Activated CD4-positive, CD25-positive, alpha-beta regulatory T cell treated with anti-CD3 and anti-CD28 coated beads, Interleukin-2, amount 50 U/mL, for 24 hours (primary cell): Measurements from ENCODE around the gene LCORL.
"Not testable (repeated sequence)": the region's sequence is repeated elsewhere in the genome, so short reads cannot be mapped to it uniquely, and the experiment has no call there.

Experiments
- ATAC-seq, 2 donors: fragments of 150-1000 bp; cut with Tn5 transposase; one replicate each; pipeline ENCODE4 v1.10.0; 2021; ENCODE audit warnings: mild to moderate bottlenecking in 1 of 2, moderate library complexity in 1 of 2

The LCORL gene

DNA sequence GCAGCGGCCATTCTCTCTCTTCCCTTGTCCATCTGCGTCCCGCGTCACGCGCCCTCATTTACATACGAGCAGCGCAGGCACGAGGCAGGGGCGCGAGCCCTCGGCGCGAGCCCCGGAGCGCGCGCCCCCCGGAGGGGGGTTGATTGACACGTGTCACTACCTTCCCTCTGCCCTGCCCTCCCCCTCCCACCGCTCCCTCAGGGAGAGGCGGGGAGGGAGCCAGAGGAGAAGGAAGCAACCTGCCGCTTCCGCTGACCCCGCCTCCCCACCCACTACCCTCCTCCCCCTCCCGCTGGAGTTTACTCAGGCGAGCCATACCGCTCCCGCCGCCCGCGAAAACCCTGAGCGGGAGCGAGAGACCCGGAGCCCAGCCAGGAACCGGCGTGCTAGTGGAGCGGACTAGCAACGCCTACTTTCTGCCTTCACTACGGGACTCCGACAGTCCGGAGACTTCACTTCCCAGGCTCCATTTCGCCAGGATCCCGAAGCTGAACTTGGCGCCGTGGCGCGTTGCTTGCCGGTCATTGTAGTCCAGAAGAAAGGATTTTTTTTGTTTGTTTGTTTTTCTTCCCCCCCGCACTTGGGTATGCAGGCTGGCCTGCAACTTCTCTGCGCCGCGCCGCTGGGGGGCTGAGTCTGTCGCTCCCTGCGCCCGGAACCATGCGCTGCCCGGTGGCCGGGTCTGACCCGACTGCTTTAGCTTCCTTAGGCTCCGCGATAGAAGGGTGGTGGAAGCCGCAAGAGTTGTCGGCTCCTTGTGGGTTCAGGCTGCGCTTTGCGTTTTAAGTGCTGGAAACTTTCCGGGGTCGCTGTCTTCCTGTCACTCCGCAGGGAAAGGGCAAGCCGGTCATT, at the start of gene LCORL:
TSS of gene LCORL (minus strand) at position 36 of the 852 bp plus-strand sequence. CDS start at position 32, 4 bp downstream.
- peak; percentile 85 to 87 for ATAC-seq

DNA sequence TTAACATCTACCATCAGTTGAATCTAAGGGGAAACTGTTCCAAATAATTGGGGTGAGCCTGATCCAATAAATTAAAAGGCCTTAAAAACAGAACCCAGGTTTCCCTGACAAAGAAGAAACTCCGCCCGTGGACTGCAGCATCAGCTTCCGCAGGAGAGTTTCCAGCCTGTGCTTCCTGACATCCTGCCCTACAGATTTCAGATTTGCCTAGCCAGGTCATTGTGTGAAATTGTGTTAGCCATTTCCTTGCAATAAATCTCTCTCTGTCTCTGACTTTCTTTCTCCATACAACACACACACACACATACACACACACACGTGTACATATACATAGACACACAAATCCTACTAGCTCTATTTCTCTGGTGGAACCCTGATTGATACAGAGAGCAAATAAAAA, 48.3 kb upstream of the LCORL start:
- ATAC-seq = no peak

DNA sequence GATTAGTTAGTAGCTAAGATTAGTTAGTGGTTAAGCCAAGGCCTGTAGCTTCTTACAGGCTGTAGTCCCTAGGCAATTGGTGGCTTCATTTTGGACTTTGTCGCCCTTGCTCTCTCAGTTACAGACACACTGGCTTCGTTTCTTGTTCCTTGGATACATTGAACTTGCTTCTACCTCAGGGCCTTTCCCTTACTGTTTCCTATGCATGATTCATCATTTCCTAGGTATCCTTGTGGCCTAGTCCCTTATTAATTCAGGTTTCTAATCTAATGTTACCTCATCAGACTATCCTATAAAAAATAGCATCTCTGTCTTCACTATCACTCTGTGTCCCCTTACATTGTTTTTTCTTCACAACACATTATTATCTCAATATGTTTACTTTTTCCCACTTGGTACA, 45.5 kb upstream of the LCORL start:
- no peak for ATAC-seq

DNA sequence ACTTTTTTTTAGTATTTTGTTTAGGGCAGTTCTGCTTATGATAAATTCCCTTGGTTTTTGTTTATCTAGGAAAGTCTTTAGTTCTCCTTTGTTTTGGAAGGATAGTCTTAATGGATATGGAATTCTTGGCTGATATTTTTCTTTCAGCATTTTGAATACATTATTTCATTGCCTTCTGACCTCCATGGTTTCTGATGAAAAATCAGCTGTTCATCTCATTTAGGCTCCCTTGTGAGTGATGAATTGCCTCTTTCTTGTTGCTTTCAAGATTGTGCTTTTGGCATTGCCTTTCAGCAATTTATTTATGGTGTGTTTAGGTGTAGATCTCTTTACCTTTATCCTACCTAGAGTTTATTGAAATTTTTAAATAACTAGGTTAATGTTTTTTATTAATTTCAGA, 41.5 kb upstream of the LCORL start:
- no peak for ATAC-seq

DNA sequence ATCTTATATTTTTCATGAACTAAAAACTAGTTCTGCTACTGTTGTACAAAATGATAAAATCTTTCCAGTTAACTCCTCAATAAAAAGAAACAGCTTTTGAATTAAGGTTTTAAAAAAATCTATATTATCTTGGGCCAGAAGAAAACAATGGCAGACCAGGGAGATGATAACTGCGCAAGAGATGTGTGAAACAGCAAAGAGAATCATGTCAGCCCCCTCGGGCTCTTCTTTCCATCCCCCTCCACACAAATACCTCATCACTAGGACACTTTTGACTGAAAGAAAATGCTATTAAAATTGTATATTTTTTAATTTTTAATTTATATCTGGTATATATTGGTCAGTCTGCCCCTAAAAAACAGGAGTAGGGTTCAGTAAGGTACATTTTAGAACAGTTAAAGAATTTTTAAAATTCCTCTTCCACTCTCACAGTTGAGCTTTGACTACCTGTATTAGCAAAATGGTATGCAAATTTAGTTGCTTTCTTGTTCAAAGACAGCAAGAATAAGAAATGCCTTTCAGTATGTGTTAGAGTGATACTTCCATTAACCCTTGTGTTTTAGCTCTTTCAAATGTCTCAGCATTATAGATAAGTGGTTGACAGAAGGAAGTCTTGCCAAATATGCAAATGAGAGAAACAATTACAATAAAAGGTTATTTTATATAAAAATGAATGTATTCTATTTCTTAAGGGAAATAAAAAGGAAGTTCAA, 36.4 kb upstream of the LCORL start:
- peak in 1 of 2 donors; percentile 49 for ATAC-seq

DNA sequence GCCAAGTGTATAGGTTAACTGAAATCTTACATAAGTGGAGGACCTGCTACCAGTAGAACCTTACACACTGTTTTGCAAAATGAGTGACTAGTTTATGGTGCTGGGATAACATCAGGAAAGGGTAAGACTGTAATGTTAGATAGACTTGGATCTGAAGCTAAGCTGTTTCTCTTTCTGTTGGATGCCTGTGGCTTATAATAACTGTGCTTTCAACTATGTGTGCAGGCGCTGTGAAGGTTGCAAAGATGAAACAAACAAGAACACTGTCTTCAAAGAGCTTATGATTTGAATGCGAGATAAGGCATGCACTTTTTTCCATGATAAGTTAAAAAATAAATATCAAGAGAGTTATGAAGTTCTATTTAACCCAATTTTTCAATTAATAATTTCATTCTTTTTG, 34.5 kb upstream of the LCORL start:
- no peak for ATAC-seq

DNA sequence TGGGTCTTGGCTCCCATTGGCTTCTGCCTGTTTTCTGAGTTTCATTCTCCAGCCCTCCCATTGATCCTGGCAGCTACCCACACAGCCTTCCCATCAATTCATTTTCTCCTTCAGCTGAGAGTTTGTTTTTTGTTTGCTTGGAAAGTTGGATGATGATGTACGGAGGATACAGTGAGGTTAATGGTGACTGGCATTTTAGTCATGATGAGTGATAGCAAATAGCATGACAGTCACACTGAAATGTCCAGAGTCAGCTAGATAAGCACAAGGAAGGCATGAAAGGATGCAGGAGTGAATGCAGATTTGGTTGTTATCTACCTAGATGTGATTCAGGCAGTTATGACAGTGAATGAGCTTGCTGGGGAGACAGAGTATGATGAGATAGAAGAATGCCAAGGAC, 30.6 kb upstream of the LCORL start:
- ATAC-seq = no peak

DNA sequence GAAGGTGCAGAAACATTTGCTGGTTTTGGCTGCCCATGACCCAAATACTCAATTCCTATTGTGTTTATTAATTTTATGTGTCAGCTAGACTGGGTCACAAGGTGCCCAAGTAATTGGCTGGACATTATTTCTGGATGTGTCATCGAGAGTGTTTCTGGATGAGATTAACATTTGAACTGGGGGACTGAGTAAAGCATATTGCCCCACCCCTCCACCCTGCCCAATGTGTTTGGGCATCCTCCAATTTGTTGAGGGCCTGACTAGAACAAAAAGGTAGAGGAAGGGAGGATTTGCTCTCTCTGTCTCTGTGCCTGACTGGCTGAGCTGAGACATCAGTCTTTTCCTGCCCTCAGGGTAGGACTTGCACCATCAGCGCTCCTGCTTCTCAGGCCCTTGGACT, 29.7 kb upstream of the LCORL start:
- ATAC-seq = no peak

DNA sequence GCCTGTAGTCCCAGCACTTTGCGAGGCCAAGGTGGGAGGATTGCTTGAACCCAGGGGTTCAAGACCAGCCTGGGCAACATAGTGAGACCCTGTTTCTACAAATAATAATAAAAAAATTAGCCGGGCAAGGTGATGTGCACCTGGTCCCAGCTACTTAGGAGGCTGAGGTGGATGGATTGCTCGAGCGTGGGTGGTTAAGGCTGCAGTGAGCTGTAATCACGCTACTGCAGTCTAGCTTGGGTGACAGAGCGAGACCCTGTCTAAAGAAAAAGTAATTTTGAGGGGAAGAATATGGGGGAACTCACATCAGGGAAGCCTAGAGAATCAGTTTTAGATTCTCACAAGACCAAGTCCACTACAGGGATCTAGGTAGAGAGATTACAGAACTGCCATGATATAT, 28.9 kb upstream of the LCORL start:
- no peak for ATAC-seq

DNA sequence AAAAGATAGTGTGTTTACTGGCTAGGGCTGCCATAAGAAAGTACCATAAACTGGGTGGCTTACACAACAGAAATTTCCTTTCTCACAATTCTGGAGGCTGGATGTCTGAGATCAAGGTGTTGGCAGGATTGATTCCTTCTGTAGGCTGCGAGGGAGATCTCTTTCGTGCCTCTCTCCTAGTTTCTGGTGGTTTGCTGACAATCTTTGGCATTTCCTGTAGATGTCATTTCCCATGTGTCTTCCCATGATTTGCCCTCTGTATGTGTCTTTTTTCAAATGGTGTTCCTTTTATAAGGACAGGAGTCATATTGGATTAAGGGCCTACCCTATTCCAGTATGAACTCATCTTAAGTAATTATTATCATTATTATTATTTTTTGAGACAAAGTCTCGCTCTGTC, 27.9 kb upstream of the LCORL start:
- no peak for ATAC-seq

DNA sequence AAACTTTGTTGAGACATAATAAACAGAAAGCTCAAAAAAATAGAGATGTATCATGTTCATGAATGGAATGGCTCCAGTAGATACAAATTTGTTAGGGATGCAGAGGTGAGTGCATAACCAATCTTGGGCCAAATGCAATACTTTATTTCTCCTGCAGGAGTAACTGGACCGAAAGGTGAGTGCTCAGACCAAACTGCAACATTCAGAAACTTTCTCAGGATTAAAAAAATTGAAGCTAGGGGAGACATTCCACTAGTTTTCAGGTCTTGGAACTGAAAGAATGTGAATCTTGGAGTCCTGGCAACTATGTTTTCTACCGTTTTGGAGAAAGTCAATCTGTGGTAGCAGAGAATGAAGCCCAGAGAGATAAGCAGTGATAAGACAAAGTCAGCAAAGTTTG, 21.2 kb upstream of the LCORL start:
- ATAC-seq = no peak

DNA sequence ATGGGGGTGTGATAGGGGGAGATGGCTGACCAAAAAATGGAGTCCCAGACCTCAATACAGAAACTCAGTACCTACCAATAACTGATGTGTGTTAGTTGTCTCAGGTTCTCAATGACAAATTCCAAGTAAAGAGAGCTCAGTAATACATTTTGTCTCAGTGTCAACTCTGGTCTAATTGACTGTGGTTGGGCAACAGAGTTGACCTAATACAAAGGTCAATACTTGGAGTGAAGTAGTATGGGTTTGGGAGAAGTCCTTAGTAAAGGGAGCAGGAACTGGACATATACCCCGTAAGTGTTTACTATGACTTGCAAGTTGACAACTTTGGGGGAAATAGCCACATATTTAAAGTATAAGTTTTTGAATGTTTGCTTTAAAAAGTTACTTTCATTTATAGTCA, 20.5 kb upstream of the LCORL start:
- no peak for ATAC-seq

DNA sequence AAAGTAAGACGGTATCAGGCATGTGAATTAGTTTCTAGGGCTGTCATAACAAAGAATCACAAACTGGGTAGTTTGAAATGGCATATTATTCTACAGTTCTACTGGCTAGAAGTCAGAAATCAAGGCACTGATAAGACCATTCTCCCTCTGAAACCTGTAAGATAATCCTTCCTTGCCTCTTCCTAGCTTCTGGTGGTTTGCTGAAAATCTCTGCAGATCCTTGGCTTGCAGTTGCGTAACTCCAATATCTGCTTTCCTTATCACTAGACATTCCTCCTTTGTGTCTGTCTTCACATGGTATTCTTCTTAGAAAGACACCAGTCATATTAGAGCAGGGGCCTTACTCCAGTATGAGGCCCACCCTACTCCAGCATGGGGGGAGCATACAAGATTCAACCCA, 19.6 kb upstream of the LCORL start:
- ATAC-seq = no peak

DNA sequence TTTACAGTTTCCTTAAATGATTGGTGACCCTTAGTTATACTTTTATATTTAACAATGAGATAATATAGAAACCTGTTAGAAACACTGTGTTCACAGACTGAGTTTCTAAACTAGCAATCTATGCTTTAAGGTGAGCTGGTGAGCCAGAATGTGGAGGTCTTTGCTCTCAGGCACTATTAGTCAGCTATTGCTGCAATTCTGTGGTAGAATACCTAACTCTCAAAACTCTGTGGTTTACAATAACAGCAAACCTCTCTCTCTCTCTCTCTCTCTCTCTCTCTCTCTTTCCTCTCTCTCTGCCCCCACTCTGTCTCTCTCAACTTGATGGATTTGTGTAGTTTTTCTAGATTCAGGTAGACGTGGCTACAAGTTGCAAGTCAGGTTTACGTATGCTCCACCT, 17.6 kb upstream of the LCORL start:
- ATAC-seq = no peak

DNA sequence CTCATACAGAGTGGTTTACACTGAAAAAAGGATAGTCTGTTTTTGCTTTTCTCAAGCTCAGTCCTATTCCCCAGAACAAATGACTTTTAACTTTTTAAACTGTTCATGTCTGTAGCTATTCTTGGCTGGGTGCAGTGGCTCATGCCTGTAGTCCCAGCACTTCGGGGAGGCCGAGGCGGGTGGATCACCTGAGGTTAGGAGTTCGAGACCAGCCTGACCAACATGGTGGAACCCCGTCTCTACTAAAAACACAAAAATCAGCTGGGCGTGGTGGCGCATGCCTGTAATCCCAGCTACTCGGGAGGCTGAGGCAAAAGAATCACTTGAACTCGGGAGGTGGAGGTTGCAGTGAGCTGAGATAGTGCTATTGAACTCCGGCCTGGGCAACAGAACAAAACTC, 14.8 kb upstream of the LCORL start:
- not testable (repeated sequence) for ATAC-seq

DNA sequence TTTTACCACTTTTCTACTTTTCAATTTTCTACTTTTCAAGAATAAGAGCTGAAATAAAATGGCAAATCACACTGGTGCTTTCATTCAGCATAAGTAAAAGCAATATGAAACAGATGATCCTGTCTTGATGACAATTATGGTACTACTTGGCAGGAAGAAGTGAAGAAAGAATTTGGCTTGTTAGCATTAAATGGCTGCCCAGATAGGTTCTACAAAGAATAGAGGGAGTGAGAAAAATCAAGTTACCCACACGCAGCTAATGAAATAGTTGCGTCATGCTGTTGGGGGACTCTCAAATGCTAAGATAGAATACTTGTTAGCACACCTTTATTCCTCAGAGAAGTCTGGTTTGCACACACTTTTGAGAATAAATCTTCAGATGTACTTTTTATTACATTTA, 12.5 kb upstream of the LCORL start:
- ATAC-seq = no peak

DNA sequence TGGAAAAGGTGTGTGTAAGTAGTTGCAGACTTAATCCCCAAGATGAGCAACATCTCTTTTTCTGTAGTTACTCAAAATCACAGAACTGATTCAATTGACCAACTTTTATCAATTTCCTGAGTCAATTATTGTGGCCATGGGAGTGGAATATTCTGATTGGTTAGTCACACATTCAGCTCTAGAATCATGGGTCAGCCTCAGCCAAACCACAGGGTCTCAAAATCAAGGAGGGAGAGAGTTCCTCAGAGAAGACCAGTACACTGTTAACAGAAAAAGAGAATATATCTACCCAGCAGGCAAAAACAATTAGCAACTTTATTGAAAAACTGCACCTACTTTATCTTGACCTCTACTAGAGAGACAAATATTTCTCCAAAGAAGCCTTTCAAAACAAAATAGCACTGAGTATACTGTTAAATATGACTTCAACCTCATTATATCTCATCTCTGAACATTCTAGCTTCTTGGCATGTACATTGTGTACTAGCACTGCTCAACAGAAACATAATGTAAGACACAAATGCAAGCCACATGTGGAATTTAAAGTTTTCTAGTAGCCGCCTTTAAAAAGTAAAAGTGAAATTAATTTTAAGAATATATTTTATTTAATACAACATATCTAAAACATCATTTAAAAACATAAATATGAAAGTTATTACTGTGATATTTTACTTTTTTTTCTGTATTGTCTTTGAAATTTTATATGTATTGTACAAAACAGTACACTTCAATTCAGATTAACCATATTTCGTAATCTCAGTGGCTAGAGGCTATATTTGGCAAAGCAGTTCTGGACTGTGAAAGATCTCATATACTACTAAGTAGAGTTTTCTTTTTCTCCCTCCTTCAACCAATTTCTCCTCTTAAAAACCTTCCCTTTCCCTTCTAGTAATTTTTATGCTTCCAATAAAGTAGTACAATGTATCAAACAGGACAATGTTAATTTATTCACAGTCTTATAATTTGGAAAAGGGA, 11.8 kb upstream of the LCORL start:
- no peak for ATAC-seq

DNA sequence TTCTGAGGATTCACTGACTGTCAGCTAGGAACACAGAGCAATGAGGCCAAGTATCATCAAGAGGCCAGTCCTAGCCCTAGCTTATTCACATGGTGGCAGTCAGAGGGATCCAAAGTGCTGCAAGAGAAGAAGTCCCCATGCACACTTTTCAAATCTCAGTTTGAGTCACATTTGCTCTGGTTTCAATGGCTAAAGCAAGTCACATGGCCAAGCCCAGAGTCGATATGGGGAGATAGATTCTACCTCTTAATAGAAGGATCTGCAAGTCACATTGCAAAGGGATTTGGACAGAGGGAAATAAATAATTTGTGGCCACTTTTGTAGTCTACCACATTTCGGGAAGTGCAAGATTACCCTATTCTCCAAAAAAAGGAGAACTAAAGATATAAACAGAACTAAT, 3.7 kb upstream of the LCORL start:
- no peak for ATAC-seq

DNA sequence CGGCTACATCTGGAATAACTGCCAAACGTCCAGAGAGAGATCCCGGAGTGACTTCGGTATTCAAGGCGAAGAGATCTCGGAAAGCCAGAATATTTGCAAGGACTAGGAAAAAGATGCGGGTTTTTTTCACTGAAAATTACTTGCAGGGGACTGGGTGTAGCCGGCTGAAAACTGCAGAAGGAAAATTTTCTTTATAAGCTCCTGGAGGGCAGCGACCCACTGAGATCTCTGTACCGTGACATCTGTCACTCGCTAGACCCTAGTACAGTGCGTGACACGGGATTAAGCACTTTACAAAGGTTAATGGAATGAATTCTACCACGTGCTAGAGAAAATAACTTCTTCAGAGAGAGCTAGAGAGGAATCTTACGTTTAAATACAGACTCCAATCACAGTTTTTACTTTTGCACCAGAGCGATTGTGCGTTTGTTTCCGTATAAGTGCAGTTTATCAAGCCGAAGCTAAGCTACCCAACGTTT, 1.1 kb upstream of the LCORL start:
- ATAC-seq = no peak

DNA sequence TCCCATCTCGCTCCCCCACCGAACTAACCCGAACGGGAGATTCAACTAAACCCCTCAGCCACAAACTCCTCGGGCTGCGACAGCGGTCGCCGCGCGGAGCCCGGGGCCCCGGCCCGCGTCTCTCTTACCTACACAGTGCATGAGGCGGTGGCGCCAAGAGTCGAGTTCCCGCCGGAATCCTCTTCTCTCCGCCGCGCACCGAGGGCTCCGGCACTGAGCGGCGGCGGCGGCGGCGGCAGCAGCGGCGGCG, 160 bp downstream of the LCORL start:
- ATAC-seq = no peak

DNA sequence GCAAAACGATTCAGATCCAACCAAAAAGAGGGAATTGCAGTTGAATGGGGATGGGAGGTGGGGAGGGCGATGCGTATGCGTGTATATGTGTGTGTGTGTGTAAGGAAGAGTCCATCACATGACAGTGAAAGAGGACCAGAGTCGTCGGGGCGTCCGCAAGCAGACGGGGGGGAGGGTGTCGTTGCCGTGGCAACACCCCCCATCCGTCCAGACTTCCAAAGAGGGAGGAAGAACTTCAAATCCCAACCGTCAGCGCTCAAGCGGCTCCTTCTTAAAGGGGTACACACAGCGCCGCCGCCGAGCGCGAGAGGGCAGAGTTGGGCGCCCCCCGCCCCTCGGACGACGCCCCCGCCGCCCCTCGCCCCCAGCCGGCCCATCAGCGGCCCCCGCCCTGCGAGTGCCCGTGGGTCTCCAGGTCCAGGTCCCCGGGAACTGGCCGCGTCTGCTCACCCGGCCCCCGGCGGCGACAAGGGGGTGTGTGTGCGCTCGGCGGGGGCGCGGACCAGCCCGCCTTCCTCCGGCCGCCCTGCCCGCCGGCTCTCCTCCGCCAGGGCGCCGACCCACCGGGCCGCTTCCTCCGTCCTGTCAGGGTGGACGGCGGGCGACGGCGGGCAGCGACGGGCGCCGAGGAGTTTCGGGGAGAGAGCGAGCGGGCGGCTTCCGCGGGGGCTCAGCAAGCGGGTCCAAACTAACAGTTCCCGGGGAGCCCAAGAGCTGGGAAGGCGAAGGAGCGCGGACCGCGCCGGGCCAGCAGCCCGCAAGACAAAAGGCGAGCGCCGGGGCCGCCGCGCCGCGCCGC, 685 bp downstream of the LCORL start:
- peak in 1 of 2 donors; percentile 0 for ATAC-seq

DNA sequence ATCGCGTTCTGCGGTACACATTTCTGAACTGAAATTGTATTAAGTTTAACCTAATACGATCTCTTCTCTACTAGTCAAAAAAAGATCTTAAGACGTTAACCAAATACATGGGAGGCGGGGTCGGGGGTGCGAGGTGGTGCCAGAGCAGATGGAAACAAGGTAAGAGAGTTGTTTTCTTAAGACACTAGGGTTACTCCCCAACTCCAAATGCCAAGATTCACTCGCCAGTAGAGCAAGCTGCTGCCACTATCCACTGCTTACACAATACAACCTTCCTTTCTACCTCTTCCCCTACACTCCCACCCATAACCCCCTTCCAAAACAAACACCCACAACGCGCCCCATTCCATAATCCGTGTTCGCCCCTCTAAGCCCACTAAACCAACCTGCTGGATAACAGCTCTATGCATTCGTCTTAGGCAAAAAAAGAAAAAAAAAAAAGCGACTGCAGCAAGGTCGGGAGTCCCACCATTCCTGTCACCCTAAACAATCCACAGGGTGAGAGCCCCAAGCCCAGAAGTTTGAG, 1.3 kb downstream of the LCORL start:
- no peak for ATAC-seq
